GM13976 (cell line): ENCODE data around the gene SLC22A23.

Experiments
- DNase-seq: peaks from one replicate; pipeline ENCODE4 v3.0.0; 2012; ENCODE audit warnings: low spot score
- CTCF ChIP-seq: IDR thresholded peaks from 2 replicates; pipeline ENCODE4 v1.5.1; 2012; ENCODE audit warnings: borderline replicate concordance, mild to moderate bottlenecking; ENCODE audit not compliant: insufficient read depth; ENCODE audit errors: extremely low read depth, missing control alignments, control extremely low read depth
- in situ Hi-C: fragments of 300-500 bp; cut with MboI; formaldehyde crosslinking; loops from one replicate; pipeline ENCODE4 v1.12.0; 2022; ENCODE audit warnings: low sequenced_read_pairs, mixed read lengths, inconsistent platforms; ENCODE audit not compliant: unreplicated experiment

The SLC22A23 gene

GRCh38 chr6:3314621-3315467 is 142.0 kb downstream of the SLC22A23 start:
- DNase-seq, result no peak
- TF ChIP-seq CTCF, result no peak
- in situ Hi-C loops, result no loop called here

- no peak for DNase-seq
- in situ Hi-C loops, result no loop called here
- no peak for TF ChIP-seq CTCF
These were observed 142.7 kb downstream of the SLC22A23 start for GRCh38 chr6:3314176-3314575.

- DNase-seq, result no peak
- no peak for TF ChIP-seq CTCF
- in situ Hi-C loops, result no loop called here
These were observed 144.1 kb downstream of the SLC22A23 start for GRCh38 chr6:3312604-3313231.

- no peak for TF ChIP-seq CTCF
- no peak for DNase-seq
- in situ Hi-C loops, result no loop called here
These were observed 145.0 kb downstream of the SLC22A23 start for GRCh38 chr6:3311826-3312225.

- no peak for DNase-seq
- no peak for TF ChIP-seq CTCF
- in situ Hi-C loops, result no loop called here
These were observed 146.1 kb downstream of the SLC22A23 start for GRCh38 chr6:3310703-3311102.

GRCh38 chr6:3310051-3310448 is 146.8 kb downstream of the SLC22A23 start:
- in situ Hi-C loops, result no loop called here

More at GRCh38 chr6:3310051-3310448, 146.8 kb downstream of the SLC22A23 start:
- no peak for DNase-seq
- no peak for TF ChIP-seq CTCF
